PC-3 (cell line): Measurements from ENCODE around the gene TGFA. TPM values are rescaled to one million over a fixed set of nuclear protein-coding genes. Genes with fewer than 3 reads are reported as not detected.

Source experiments
- ATAC-seq: fragments of 200-7000 bp; cut with Tn5 transposase; 2 replicates; pipeline ENCODE4 v1.9.1; 2020; ENCODE audit warnings: mild to moderate bottlenecking, moderate library complexity
- BruUV-seq: library from RNA; stranded (reverse); fragments of 400-500 nt; replicated peaks from 2 replicates; lab custom pipeline; 2021; lab: Mats Ljungman, UMichigan
- CTCF ChIA-PET: fragments of 300-600 bp; sonication (Branson Sonifier 250); formaldehyde crosslinking; loops from one replicate; lab custom pipeline; 2022; ENCODE audit warnings: antibody characterized with exemption; lab: Charles Lee
- POLR2A ChIA-PET: fragments of 300-600 bp; sonication (Branson Sonifier 250); formaldehyde crosslinking; loops from one replicate; lab custom pipeline; 2022; ENCODE audit warnings: antibody characterized with exemption; ENCODE audit not compliant: unreplicated experiment; lab: Charles Lee
- DNase-seq: peaks from one replicate; pipeline ENCODE4 v3.0.0-alpha.2; 2015
- H2AFZ ChIP-seq: fragments of 300-600 bp; sonication (generic); 2 replicates; pipeline ENCODE4 v1.6.0; 2016; ENCODE audit warnings: antibody characterized with exemption, low read length
- H3F3A ChIP-seq: fragments of 300-600 bp; sonication (generic); one replicate; pipeline ENCODE4 v1.6.0; 2017; ENCODE audit warnings: antibody characterized with exemption, low read length, control low read depth, mild to moderate bottlenecking; ENCODE audit not compliant: unreplicated experiment
- H3K27ac ChIP-seq: fragments of 300-600 bp; sonication (generic); 2 replicates; pipeline ENCODE4 v1.5.1; 2016; ENCODE audit warnings: mild to moderate bottlenecking, low read length
- H3K27me3 ChIP-seq: fragments of 300-600 bp; sonication (generic); 2 replicates; pipeline ENCODE4 v1.6.1; 2016; ENCODE audit warnings: low read length, mixed read lengths
- H3K36me3 ChIP-seq: fragments of 300-600 bp; sonication (generic); 2 replicates; pipeline ENCODE4 v1.6.1; 2016; ENCODE audit warnings: low read depth, mixed run types, low read length, mixed read lengths
- H3K4me1 ChIP-seq: fragments of 300-600 bp; sonication (generic); 2 replicates; pipeline ENCODE4 v1.5.1; 2016; ENCODE audit warnings: low read length; ENCODE audit not compliant: insufficient read depth
- H3K4me2 ChIP-seq: fragments of 300-600 bp; sonication (generic); 2 replicates; pipeline ENCODE4 v1.6.0; 2016; ENCODE audit warnings: low read length
- H3K4me3 ChIP-seq: fragments of 300-600 bp; sonication (generic); 2 replicates; pipeline ENCODE4 v1.5.1; 2016; ENCODE audit warnings: mild to moderate bottlenecking, low read length, mixed read lengths
- H3K79me2 ChIP-seq: fragments of 300-600 bp; sonication (generic); 2 replicates; pipeline ENCODE4 v1.6.1; 2017; ENCODE audit warnings: low read length, mixed read lengths
- H3K9ac ChIP-seq: fragments of 300-600 bp; sonication (generic); 2 replicates; pipeline ENCODE4 v1.6.0; 2016; ENCODE audit warnings: mild to moderate bottlenecking, low read length
- H3K9me2 ChIP-seq: fragments of 300-600 bp; sonication (generic); replicated peaks from 2 replicates; pipeline ENCODE4 v1.6.1; 2016; ENCODE audit warnings: mixed run types, low read length, mixed read lengths
- H3K9me3 ChIP-seq: fragments of 300-600 bp; sonication (generic); 2 replicates; pipeline ENCODE4 v1.6.1; 2016; ENCODE audit warnings: low read length, mixed read lengths
- H4K20me1 ChIP-seq: fragments of 300-600 bp; sonication (generic); 2 replicates; pipeline ENCODE4 v1.6.1; 2016; ENCODE audit warnings: low read length, mixed read lengths
- EZH2 ChIP-seq: fragments of 300-600 bp; sonication (generic); IDR thresholded peaks from one replicate; pipeline ENCODE4 v1.6.1; 2017; ENCODE audit warnings: antibody characterized with exemption, mild to moderate bottlenecking, low read length; ENCODE audit not compliant: unreplicated experiment
- EZH2phosphoT487 ChIP-seq: fragments of 300-600 bp; sonication (generic); IDR thresholded peaks from 2 replicates; pipeline ENCODE4 v1.6.1; 2018; ENCODE audit warnings: mild to moderate bottlenecking, antibody characterized with exemption, low read length, borderline replicate concordance
- intact Hi-C: fragments of 100-400 bp; cut with micrococcal nuclease; formaldehyde crosslinking; loops from 2 replicates; pipeline ENCODE4 v1.9.0; 2023
- total RNA-seq: library from RNA; depleted of rRNA; stranded (reverse); fragments of >200 nt; gene quantifications from 2 replicates; pipeline ENCODE4 v1.2.3, GENCODE V29; 2014
- TF ChIP-seq, protein P1 (sequence below): fragments of 300-600 bp; sonication (generic); conservative IDR thresholded peaks from 2 replicates; pipeline ENCODE4 v1.5.1; 2017; ENCODE audit warnings: antibody characterized with exemption, low read depth, mild to moderate bottlenecking, low read length

The TGFA gene
- total RNA-seq, 1 experiment from 2014 or later, result 45.0 TPM

- no peaks in the 10 kb centered on the region for H3K9me3 ChIP-seq
- no peaks in the 10 kb centered on the region for H3K4me1 ChIP-seq
- H3F3A ChIP-seq, result no peaks in the 10 kb centered on the region
- H3K4me3 ChIP-seq, result no peak overlapping the region
- no peak overlapping the region for H3K4me2 ChIP-seq
- POLR2A ChIA-PET, result no interaction called here
- H3K27me3 ChIP-seq, result no peaks in the 10 kb centered on the region
- H3K9ac ChIP-seq, result no peak overlapping the region
- CTCF ChIA-PET, result no interaction called here
- H3K36me3 ChIP-seq, result no peaks in the 10 kb centered on the region
- ATAC-seq (no peak), DNase-seq (no peak)
- intact Hi-C loops, result no loop called here
- H2AFZ ChIP-seq, result no peak overlapping the region
- H3K79me2 ChIP-seq, result no peaks in the 10 kb centered on the region
- no peaks in the 10 kb centered on the region for H4K20me1 ChIP-seq
- no peak for TF ChIP-seq EZH2
- TF ChIP-seq, protein P1, sequence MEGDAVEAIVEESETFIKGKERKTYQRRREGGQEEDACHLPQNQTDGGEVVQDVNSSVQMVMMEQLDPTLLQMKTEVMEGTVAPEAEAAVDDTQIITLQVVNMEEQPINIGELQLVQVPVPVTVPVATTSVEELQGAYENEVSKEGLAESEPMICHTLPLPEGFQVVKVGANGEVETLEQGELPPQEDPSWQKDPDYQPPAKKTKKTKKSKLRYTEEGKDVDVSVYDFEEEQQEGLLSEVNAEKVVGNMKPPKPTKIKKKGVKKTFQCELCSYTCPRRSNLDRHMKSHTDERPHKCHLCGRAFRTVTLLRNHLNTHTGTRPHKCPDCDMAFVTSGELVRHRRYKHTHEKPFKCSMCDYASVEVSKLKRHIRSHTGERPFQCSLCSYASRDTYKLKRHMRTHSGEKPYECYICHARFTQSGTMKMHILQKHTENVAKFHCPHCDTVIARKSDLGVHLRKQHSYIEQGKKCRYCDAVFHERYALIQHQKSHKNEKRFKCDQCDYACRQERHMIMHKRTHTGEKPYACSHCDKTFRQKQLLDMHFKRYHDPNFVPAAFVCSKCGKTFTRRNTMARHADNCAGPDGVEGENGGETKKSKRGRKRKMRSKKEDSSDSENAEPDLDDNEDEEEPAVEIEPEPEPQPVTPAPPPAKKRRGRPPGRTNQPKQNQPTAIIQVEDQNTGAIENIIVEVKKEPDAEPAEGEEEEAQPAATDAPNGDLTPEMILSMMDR, result no peak
- TF ChIP-seq EZH2phosphoT487, result no peak
- no peaks in the 10 kb centered on the region for H3K9me2 ChIP-seq
- no peak overlapping the region for H3K27ac ChIP-seq
- BruUV-seq, result no TSS peak
Measured at GRCh38 chr2:70426341-70426740, 127.3 kb downstream of the TGFA start.

DNA sequence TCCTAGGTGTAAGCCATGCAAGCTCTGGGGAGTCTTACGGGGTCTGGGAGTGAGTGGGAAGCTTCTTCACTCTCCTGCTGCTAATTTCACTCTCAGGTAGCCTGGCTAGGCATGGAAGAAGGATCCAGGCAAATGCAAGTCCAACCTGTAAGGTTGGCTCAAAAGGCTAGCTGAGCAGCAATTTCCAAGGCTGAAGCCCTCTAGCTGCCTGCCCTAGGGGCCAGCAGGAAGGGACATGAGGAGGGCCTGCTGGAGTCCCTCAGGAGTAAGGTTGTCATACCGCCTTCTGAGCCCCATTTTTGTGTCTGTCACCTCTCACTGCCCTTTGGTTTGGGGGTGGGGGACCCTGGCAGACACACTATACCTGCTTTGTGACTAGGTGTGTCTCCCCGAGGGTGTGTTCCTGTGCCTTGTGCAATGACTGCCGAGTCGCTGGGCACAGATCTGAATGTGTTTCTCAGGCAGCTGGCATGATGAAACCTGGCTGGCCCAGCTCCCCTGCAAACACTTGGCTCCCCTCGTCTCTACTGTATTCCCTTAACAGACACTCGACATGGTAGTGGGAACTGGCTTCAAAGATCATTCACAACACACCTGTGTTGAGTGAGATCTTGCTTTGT lies 127.8 kb downstream of the TGFA start:
- no peak overlapping the region for H3K4me3 ChIP-seq
- ATAC-seq, result no peak
- no peak overlapping the region for H2AFZ ChIP-seq
- ChIA-PET CTCF (no interaction called here), POLR2A (no interaction called here)
- DNase-seq, result no peak
- TF ChIP-seq, protein P1, result no peak
- TF ChIP-seq EZH2phosphoT487 (no peak), EZH2 (no peak)
- H3K79me2 ChIP-seq, result no peaks in the 10 kb centered on the region
- no peak overlapping the region for H3K27ac ChIP-seq
- no peaks in the 10 kb centered on the region for H3K36me3 ChIP-seq
- no peaks in the 10 kb centered on the region for H3K9me2 ChIP-seq
- H4K20me1 ChIP-seq, result no peaks in the 10 kb centered on the region
- H3K4me2 ChIP-seq, result no peak overlapping the region
- no peaks in the 10 kb centered on the region for H3K9me3 ChIP-seq
- no peak overlapping the region for H3K9ac ChIP-seq
- intact Hi-C loops, result no loop called here
- H3K4me1 ChIP-seq, result no peaks in the 10 kb centered on the region
- H3F3A ChIP-seq, result no peaks in the 10 kb centered on the region
- BruUV-seq, result no TSS peak
- H3K27me3 ChIP-seq, result no peaks in the 10 kb centered on the region

DNA sequence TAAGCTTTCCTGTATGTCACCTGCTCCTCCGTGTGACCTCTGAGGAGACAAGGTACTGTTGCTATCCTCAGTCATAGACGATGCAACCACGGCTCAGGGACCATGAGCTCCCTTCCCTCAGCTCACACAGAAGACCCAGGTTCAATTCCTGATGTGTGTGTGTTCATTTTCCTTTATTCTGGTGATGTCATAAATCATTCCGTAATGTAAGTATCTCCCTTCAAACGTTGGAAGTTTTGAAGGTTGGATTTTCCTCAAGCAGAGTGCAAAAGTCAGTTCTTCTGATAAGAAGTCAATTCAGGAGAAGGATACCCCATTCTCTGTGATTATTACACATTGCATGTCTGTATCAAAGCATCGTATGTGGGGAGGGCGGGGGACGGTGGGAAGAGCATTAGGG lies 132.9 kb downstream of the TGFA start:
- no peaks in the 10 kb centered on the region for H3F3A ChIP-seq
- no peak overlapping the region for H2AFZ ChIP-seq
- DNase-seq, result no peak
- TF ChIP-seq EZH2, result no peak
- TF ChIP-seq EZH2phosphoT487, result no peak
- TF ChIP-seq, protein P1, result no peak
- H3K9ac ChIP-seq, result no peak overlapping the region
- H3K9me2 ChIP-seq, result no peaks in the 10 kb centered on the region
- H3K4me3 ChIP-seq, result no peak overlapping the region
- no peak overlapping the region for H3K4me2 ChIP-seq
- ATAC-seq, result no peak
- H4K20me1 ChIP-seq, result no peaks in the 10 kb centered on the region
- no peaks in the 10 kb centered on the region for H3K27me3 ChIP-seq
- CTCF ChIA-PET, result no interaction called here
- no peaks in the 10 kb centered on the region for H3K79me2 ChIP-seq
- no peaks in the 10 kb centered on the region for H3K4me1 ChIP-seq
- no peak overlapping the region for H3K27ac ChIP-seq
- intact Hi-C loops, result no loop called here
- POLR2A ChIA-PET, result no interaction called here
- H3K9me3 ChIP-seq, result no peaks in the 10 kb centered on the region
- H3K36me3 ChIP-seq, result no peaks in the 10 kb centered on the region
- BruUV-seq, result no TSS peak
